Lung (tissue), 12 donors: Measurements from ENCODE around the gene SHANK2. TPM values are rescaled to one million over a fixed set of nuclear protein-coding genes. Genes with fewer than 3 reads are reported as not detected.

Experiments
- ATAC-seq: fragments of 200-7000 bp; cut with Tn5 transposase; one replicate; pipeline ENCODE4 v1.9.1; 2020; ENCODE audit warnings: moderate number of reproducible peaks; ENCODE audit not compliant: insufficient read depth, low FRiP score
- DNase-seq, 3 donors: peaks; one replicate each; pipeline ENCODE4 v3.0.0-alpha.2; 2013 to 2017
- H3K27ac ChIP-seq, 2 donors: one replicate each; pipeline ENCODE4 v1.5.1; 2013; ENCODE audit warnings: mild to moderate bottlenecking in 2 of 2, moderate library complexity in 2 of 2, control low read depth in 1 of 2, inconsistent platforms in 1 of 2, low read depth in 1 of 2, low read length in 1 of 2
- H3K27me3 ChIP-seq, 3 donors: one replicate each; pipeline ENCODE4 v1.5.1; 2013; ENCODE audit warnings: low read length in 2 of 3; ENCODE audit not compliant: control insufficient read depth in 3 of 3, insufficient read depth in 3 of 3
- H3K36me3 ChIP-seq, 4 donors: one replicate each; pipeline ENCODE4 v1.5.1; 2013; ENCODE audit warnings: low read length in 4 of 4, mild to moderate bottlenecking in 1 of 4, moderate library complexity in 1 of 4; ENCODE audit not compliant: control insufficient read depth in 4 of 4, insufficient read depth in 4 of 4
- H3K4me1 ChIP-seq, 5 donors: one replicate each; pipeline ENCODE4 v1.5.1; 2013; ENCODE audit warnings: low read length in 5 of 5, mild to moderate bottlenecking in 2 of 5, moderate library complexity in 1 of 5; ENCODE audit not compliant: control insufficient read depth in 5 of 5, insufficient read depth in 5 of 5
- H3K4me3 ChIP-seq: one replicate; pipeline ENCODE4 v1.5.1; 2013; ENCODE audit warnings: mild to moderate bottlenecking, control low read depth, moderate library complexity
- H3K9ac ChIP-seq, 2 donors: one replicate each; pipeline ENCODE4 v1.5.1; 2013; ENCODE audit warnings: low read length in 2 of 2, control low read depth in 1 of 2; ENCODE audit not compliant: insufficient read depth in 1 of 2
- H3K9me3 ChIP-seq, 4 donors: one replicate each; pipeline ENCODE4 v1.5.1; 2013; ENCODE audit warnings: low read length in 3 of 4, mild to moderate bottlenecking in 1 of 4, moderate library complexity in 1 of 4; ENCODE audit not compliant: control insufficient read depth in 4 of 4, insufficient read depth in 3 of 4
- WGBS, 2 donors: extraction: QIAGEN DNeasy Blood & Tissue Kit; methylation state at CpG; one replicate each; pipeline ENCODE4 v1.1.7; 2013; 5-methylcytosine and 5-hydroxymethylcytosine counted together
- polyA plus RNA-seq, 2 donors: library from polyadenylated mRNA; stranded (reverse); fragments of 200-250 nt; gene quantifications; one replicate each; pipeline ENCODE4 v1.2.1, GENCODE V29; 2013
- total RNA-seq, 2 donors: library from RNA; depleted of rRNA in 1 of 2; stranded (reverse); fragments of >200 nt in 1 of 2; gene quantifications; one replicate each; pipeline ENCODE4 v1.2.1, GENCODE V29; 2014 to 2021
- TF ChIP-seq, protein P1 (sequence below): IDR thresholded peaks from 2 replicates; pipeline ENCODE4 v1.5.1; 2012; ENCODE audit warnings: mild to moderate bottlenecking; ENCODE audit errors: control extremely low read depth, extremely low read depth
- donor health status: control.
- donor health status: control.
- donor health status: Bipolar disorder and iron deficiency.
- donor health status: healthy.
- donor health status: DM: yes; HTN: yes; CAD: no.

SHANK2 gene
- total and polyA plus RNA-seq, 4 donors, result 3.0 to 55.4 (median 25.9) TPM

- H3K9me3 ChIP-seq, result peaks cover 0 to 7% (median 2%) of the 10 kb centered on the region in 4 donors
- no peaks in the 10 kb centered on the region for H3K4me1 ChIP-seq
- H3K27ac ChIP-seq, result no peak overlapping the region
- TF ChIP-seq, protein P1, sequence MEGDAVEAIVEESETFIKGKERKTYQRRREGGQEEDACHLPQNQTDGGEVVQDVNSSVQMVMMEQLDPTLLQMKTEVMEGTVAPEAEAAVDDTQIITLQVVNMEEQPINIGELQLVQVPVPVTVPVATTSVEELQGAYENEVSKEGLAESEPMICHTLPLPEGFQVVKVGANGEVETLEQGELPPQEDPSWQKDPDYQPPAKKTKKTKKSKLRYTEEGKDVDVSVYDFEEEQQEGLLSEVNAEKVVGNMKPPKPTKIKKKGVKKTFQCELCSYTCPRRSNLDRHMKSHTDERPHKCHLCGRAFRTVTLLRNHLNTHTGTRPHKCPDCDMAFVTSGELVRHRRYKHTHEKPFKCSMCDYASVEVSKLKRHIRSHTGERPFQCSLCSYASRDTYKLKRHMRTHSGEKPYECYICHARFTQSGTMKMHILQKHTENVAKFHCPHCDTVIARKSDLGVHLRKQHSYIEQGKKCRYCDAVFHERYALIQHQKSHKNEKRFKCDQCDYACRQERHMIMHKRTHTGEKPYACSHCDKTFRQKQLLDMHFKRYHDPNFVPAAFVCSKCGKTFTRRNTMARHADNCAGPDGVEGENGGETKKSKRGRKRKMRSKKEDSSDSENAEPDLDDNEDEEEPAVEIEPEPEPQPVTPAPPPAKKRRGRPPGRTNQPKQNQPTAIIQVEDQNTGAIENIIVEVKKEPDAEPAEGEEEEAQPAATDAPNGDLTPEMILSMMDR, result no peak
- H3K9ac ChIP-seq, result no peak overlapping the region
- no peaks in the 10 kb centered on the region for H3K36me3 ChIP-seq
- no peak overlapping the region for H3K4me3 ChIP-seq
- ATAC-seq (no peak), DNase-seq (no peak)
- H3K27me3 ChIP-seq, result no peaks in the 10 kb centered on the region
- WGBS, 2 donors, result 92 to 93% methylated on average over 9 of the region's 9 CpGs
Observed at GRCh38 chr11:71294846-71295600, 42.6 kb upstream of the SHANK2 start.

DNA sequence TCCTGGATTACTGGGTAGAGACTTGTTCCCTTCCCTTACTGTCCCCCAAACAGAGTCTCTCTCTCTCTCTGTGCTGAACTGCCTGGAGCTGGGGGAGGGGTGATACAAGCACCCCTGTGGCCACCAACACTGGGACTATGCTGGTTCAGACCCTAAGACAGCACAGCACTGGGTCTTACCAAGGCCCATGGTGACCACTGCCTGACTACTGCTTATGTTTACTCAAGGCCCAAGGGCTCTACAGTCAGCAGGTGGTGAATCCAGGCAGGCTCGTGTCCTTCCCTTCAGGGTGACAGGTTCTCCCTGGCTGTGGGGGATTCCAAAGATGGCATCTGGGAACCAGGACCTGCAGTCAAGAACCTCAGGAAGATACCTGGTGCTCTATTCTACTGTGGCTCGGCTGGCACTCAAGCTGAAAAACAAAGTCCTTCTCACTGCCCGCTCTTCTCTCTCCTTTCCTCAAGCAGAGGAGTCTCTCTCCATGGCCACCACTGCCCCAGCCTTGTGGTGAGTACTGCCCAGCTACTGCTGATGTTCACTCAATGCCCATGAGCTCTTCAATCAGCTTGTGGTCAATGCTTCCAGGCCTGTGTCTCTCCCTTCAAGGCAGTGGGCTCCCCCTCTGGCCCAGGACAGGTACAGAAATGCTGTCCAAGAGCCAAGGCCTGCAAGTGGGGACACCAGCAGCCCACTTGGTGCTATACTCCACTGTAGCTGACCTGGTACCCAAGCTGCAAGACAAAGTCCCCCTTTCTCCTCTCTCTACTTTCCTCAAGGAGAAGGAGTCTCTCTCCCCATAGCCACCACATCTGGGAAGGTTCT lies 41.8 kb upstream of the SHANK2 start:
- DNase-seq (no peak), ATAC-seq (no peak)
- no peak overlapping the region for H3K4me3 ChIP-seq
- H3K9me3 ChIP-seq, result peaks cover 0 to 7% (median 2%) of the 10 kb centered on the region in 4 donors
- 72 to 81% methylated on average over 3 of the region's 3 CpGs for WGBS, 2 donors
- H3K27ac ChIP-seq, result no peak overlapping the region
- H3K4me1 ChIP-seq, result no peaks in the 10 kb centered on the region
- no peaks in the 10 kb centered on the region for H3K27me3 ChIP-seq
- TF ChIP-seq, protein P1, result no peak
- H3K36me3 ChIP-seq, result no peaks in the 10 kb centered on the region
- no peak overlapping the region for H3K9ac ChIP-seq

- Histone ChIP-seq H3K36me3 (no peaks in the 10 kb centered on the region), H3K9me3 (peaks cover 0 to 5% (median 1%) of the 10 kb centered on the region in 4 donors), H3K9ac (no peak overlapping the region), H3K27ac (peak overlapping the region in 1 of 2 donors; percentile 57), H3K4me1 (peaks cover 0 to 22% (median 13%) of the 10 kb centered on the region in 5 donors), H3K4me3 (no peak overlapping the region), H3K27me3 (no peaks in the 10 kb centered on the region)
- DNase-seq, result peak; percentile 45 to 55 (median 48)
- ATAC-seq, result no peak
- 57 to 68% methylated on average over 14 of the region's 14 CpGs for WGBS, 2 donors
- TF ChIP-seq, protein P1, result no peak
Observed at GRCh38 chr11:71286701-71287643, 34.6 kb upstream of the SHANK2 start.
